Kidney glomerular epithelial cell (primary cell): ENCODE results near the gene EGFL8.
"Not testable (repeated sequence)": the region's sequence is repeated elsewhere in the genome, so short reads cannot be mapped to it uniquely, and the experiment has no call there.

Source experiments
- DNase-seq: peaks from one replicate; lab custom pipeline; 2025; lab: John Stamatoyannopoulos, UW

The EGFL8 gene

DNA sequence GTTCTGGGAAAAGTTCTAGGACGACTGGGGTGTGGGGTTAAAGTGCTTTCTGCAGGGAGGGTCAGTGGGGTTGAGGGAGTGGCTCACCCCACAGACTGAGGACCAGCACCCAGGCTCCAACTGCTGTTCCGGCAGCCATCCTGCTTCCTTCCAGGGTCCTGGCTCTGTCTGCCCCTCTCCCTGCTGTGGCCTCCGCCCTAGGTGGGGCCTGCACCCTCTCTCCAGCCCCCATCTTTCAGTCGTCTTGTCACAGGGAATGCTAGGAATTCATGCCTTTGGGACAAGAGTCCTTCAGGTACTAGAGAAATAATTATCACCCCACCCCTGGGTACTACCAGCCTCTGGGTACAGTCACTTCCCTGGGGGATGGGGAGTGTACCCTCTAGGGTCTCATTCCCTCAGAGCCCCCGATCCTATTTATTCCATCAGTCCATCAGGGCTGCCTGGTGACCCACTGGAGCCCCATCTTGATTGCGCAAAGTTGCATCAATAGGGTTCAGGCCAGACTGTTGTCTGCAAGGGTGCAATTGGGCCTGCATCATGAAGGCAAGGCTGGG, 19.8 kb downstream of the EGFL8 start, which contains the start of gene AGER:
AGER (minus strand) TSS at position 170 of the 557 bp plus-strand sequence; CDS start at position 139, 31 bp downstream.
- no peak for DNase-seq

- peak; percentile 79 for DNase-seq
Observed at GRCh38 chr6:32185681-32186131, 21.3 kb downstream of the EGFL8 start.

DNA sequence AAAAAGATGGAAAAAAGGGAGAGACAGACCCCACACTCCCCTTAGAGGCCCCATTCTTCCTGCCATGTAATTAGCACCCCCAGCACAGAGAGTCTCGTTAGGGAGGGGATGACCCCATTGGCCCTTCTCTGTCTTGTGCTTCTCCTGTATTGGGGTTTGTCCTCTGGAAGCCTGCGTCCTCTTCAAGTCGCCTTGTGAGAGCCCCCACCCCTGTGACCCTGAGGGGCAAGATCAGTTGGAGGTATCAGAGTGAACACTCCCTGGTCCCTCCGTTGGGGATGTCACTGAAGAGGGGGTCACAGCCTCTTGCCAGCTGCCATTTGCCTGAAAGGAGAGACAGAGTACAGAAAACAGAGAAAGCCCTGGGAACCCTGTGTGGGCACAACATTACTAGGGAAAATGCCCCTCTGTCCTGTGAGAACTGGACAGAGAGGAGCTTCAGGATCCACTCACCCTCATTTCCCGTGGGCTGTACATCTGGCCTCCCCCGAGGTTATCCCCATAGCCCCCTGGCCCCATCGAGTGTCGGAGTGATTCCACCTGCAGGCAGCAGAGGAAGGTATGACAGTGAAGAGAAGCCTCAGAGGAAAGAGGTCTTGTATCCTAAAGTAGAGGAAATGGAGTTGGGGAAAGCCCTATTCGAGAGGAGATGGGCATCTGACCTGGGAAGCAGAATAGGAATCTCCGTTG, 21.9 kb downstream of the EGFL8 start:
- not testable (repeated sequence) for DNase-seq

GRCh38 chr6:32187009-32187709, 22.8 kb downstream of the EGFL8 start:
- DNase-seq: no peak

- DNase-seq: not testable (repeated sequence)
Observed at GRCh38 chr6:32187725-32188380, 23.5 kb downstream of the EGFL8 start.

DNA sequence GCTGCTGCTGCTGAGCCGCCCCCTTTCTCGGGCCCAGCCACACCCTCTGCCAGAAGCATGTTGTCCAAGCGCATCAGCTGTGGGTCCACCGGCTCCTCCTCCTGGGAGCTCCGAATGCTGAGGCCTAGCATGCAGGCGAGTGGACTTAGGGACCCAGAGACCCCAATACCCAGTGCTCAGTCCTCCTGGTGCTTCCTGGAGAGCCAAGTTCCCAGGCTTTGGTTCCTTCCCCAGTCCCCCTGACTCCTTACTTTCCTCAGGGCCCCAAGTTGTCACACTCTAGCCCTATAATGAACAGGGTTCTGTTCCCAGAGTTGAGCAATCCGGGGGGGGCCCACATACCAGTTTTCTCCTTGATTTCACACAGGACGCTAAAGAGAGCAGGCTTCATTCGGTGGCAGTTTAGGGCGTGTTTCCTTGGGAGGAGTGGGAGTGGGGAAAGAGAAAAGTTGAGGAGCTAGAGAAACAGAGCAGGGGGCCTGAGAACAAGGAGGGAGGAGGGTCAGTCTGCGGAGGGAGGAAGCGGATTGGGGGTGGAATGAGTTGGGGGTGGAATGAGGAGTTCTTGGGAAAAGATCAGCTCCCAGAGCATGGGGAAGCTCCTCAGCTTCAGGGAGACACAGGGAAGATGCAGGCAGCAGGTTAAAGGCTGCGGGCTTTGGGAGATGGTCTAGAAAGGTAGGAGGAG, 24.1 kb downstream of the EGFL8 start:
- DNase-seq: no peak

GRCh38 chr6:32189069-32189741, 24.8 kb downstream of the EGFL8 start:
- no peak for DNase-seq

DNA sequence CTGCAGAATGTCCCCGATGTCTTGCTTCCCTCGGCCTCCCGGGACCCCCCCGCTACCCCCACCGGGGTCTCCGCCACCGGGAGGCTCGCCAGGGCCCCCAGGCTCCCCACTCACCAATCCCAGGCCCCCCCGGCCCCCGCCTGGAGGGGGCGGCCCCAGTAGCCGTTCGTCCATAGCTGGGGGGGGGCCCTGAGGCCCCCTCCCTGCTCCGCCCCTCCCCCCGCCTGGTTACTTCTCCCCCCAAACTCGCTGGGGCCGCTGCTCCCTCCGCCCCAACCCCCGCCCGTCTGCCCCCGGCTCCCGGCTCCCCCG, 25.3 kb downstream of the EGFL8 start:
- no peak for DNase-seq

DNA sequence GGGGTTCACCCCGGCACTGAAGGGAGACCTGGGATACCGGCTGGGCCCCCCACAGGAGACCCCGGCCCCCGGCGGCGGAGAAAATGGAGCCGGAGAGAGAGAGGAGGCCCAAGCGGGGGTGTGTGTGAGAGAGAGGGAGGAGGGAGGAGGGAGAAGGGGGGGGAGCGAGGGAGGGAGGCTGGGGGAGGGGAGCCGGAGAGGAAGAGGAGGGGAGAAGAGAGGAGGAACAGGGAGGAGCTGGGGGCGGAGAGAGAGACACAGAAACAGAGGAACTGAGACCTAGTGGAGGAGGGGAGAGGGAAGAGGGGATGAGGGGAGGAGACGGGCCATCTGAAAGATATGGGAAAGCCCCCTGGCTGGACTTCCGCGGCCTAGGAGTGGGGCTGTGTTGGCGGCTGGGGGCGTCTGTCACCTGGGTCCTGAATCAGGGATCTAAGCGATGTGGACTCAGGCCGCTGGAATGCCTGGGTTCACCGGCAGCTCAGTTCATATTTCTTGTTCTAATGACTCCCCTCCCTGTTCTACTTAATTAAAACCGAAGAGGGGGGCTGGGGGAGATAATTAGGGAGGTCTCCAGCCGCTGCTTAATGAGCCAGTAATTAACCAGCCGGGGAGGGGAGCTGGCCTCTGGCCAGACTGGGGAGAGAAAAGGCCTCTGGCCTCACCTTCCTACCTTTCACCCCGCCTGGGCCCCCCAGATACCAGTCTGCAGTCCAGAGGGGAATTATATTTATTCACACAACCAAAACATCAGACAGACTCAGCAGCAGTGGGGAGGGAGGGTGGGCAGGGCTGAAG, 25.9 kb downstream of the EGFL8 start, which contains the start of gene PBX2:
PBX2 (minus strand) TSS at position 149 of the 798 bp plus-strand sequence. CDS start 287 bp downstream, outside the sequence.
- peak; percentile 83 for DNase-seq

DNA sequence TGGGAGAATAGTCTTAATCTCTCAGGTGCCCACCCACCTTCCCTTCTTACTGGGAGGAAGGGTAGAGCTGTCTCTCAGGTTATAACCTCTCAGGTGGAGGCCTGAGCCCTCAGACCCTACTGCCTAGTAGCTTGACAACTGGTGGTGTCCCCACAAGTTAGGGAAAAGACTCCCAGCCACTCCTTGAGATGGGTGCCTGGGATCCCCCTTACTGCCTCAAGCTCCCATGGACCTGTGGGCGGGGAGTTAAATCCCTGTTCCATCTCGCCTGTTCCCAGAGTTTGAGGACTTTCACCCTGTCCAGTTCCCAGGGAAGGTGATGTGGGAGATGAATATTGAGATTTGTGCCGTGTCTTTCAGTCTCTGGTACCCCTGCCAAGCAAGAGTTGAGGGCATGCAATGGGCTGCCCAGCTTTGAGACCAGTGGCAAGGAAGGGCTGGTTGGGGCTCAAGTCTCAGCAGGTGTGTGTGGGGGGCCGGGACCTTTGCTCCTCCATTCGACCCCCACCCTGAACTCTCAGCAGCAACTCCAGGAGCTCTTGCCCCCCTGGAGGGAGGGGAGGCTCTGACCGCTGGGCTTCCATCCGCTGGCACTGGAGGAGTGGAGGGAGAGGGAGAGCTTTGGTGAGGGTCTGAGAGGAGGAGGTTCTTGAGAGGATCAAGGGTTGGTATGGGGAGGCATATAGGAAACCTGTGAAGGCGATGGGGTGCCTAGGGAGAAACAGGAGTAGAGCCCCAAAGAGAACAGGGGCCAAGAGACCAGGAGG, 26.7 kb downstream of the EGFL8 start:
- no peak for DNase-seq

- no peak for DNase-seq
Observed at GRCh38 chr6:32191696-32192607, 27.6 kb downstream of the EGFL8 start.

DNA sequence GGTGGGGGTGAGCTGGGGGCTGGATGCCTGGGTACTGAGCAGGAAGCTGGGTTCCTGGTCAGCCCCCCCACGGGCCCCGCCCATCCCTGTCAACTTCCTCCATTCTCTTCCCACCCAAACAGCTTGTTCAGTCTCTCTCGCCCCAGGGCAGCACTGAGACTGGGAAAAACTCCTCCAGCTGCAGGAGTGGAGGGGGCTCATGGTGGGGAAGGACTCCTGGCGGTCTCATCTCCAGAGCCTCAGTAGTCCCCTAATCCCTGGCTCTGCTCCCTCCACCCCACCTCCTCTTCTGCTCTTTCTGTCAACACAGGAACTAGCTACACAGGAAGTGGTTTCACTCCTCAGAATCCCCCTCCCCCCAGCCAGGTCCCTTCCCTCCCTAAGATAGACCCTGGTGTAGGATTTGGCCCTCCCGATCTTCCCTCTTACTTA, 28.2 kb downstream of the EGFL8 start, which contains the start of gene GPSM3:
GPSM3 (minus strand) TSS at position 36 of the 432 bp plus-strand sequence. CDS start 130 bp downstream, outside the sequence.
- no peak for DNase-seq

DNA sequence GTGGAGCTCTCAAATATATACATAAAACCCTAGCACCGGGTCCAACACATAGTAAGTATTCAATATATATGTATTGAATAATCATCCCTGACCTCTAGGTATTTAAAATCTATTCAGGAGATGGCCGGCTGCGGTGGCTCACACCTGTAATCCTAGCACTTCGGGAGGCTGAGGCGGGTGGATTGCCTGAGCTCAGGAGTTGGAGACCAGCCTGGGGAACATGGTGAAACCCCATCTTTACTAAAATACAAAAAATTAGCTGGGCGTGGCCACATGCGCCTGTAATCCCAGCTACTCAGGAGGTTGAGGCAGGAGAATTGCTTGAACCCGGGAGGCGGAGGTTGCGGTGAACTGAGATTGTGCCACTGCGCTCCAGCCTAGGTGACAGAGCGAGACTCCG, 28.7 kb downstream of the EGFL8 start:
- not testable (repeated sequence) for DNase-seq

- DNase-seq: no peak
Observed at GRCh38 chr6:32194388-32194787, 30.0 kb downstream of the EGFL8 start.

- DNase-seq: peak; percentile 27
Observed at GRCh38 chr6:32194825-32195651, 30.6 kb downstream of the EGFL8 start.

- DNase-seq: peak; percentile 96
Observed at GRCh38 chr6:32195652-32195901, 31.2 kb downstream of the EGFL8 start.

- DNase-seq: peak; percentile 71
Observed at GRCh38 chr6:32195902-32196681, 31.7 kb downstream of the EGFL8 start.
